Measurements from ENCODE around the gene MSH5. TPM values are rescaled to one million over a fixed set of nuclear protein-coding genes. Genes with fewer than 3 reads are reported as not detected.
A peak's percentile ranks its signal among the peaks of the same experiment; 100 is the strongest.

MSH5 gene
- total and polyA plus RNA-seq, 9 of the 15 experiments (the other 6 are each of a cell fraction or from before 2014, with no cell fraction given): 12.5 to 104 (median 46.6) TPM

GRCh38 chr6:31739639-31740396 is at the start of gene MSH5 (continued):
- TF ChIP-seq MYBL2 (IDR thresholded peaks at IDR 0.05; ENCODE audit: low read depth): no peak
- no peak for TF ChIP-seq MYBL2 (CRISPR knock-in tag; IDR thresholded peaks at IDR 0.05; ENCODE audit: borderline replicate concordance)
- no peak for TF ChIP-seq NR2C1 (IDR thresholded peaks at IDR 0.05)
- no peak for TF ChIP-seq NR2C1 (tag; IDR thresholded peaks at IDR 0.05)
- no peak for TF ChIP-seq HES1 (IDR thresholded peaks at IDR 0.05; ENCODE audit: low read depth)
- TF ChIP-seq HOXB6 (CRISPR knock-in tag; IDR thresholded peaks at IDR 0.05; ENCODE audit: borderline replicate concordance): peak; percentile 69; the same call in 1 of the 2 replicates
- peak; percentile 48; the same call in 1 of the 2 replicates for TF ChIP-seq BCOR (IDR thresholded peaks at IDR 0.05)
- TF ChIP-seq SREBF2 (CRISPR knock-in tag; IDR thresholded peaks at IDR 0.05): peak; percentile 91; the same call in 1 of the 2 replicates
- TF ChIP-seq HDAC2 (IDR thresholded peaks at IDR 0.05): peak; percentile 80
- no peak for TF ChIP-seq TCFL5 (CRISPR knock-in tag; conservative IDR thresholded peaks at IDR 0.05)
- no peak for TF ChIP-seq CUX1 (CRISPR knock-in tag; IDR thresholded peaks at IDR 0.05)
- no peak for TF ChIP-seq RERE (CRISPR knock-in tag; IDR thresholded peaks at IDR 0.05; ENCODE audit: borderline replicate concordance)
- no peak for TF ChIP-seq JUNB (CRISPR knock-in tag; conservative IDR thresholded peaks at IDR 0.05)
- TF ChIP-seq ZBTB34 (CRISPR knock-in tag; IDR thresholded peaks at IDR 0.05): no peak
- no peak for TF ChIP-seq DPF2 (IDR thresholded peaks at IDR 0.05)
- TF ChIP-seq HCFC1 (IDR thresholded peaks at IDR 0.05; ENCODE audit: low read depth, low read length): no peak; the same call in 1 of the 2 replicates
